Esophagus muscularis mucosa (tissue), 4 donors: ENCODE measurements around the gene STRN4. TPM values are rescaled to one million over a fixed set of nuclear protein-coding genes. Genes with fewer than 3 reads are reported as not detected.
"Not testable (repeated sequence)": the region's sequence is repeated elsewhere in the genome, so short reads cannot be mapped to it uniquely, and the experiment has no call there.

Experiments used
- DNase-seq: peaks from one replicate; pipeline ENCODE4 v3.0.0-alpha.2; 2017; ENCODE audit errors: extremely low spot score
- H3K27ac ChIP-seq, 4 donors: fragments of 200-600 bp; sonication (generic); replicated peaks in 1 of 4; 1 replicate in 3 of 4; 2 replicates in 1 of 4; pipeline ENCODE4 v1.5.1; 2016 to 2019; ENCODE audit warnings: mild to moderate bottlenecking in 1 of 4
- H3K27me3 ChIP-seq, 4 donors: fragments of 200-600 bp; sonication (generic); one replicate each; pipeline versions ENCODE4 v1.5.1 to v1.6.0; 2016 to 2019
- H3K36me3 ChIP-seq, 4 donors: fragments of 200-600 bp; sonication (generic); one replicate each; pipeline ENCODE4 v1.5.1; 2016 to 2019
- H3K4me1 ChIP-seq, 4 donors: fragments of 200-600 bp; sonication (generic); one replicate each; pipeline ENCODE4 v1.5.1; 2016 to 2019
- H3K4me3 ChIP-seq, 4 donors: fragments of 200-600 bp; sonication (generic); 1 replicate in 2 of 4; 2 replicates in 2 of 4; pipeline ENCODE4 v1.5.1; 2016 to 2019; ENCODE audit warnings: mild to moderate bottlenecking in 4 of 4, moderate library complexity in 1 of 4
- H3K9me3 ChIP-seq, 4 donors: fragments of 200-600 bp; sonication (generic); 1 replicate in 3 of 4; 2 replicates in 1 of 4; pipeline ENCODE4 v1.5.1; 2016 to 2019
- EP300 ChIP-seq: sonication (generic); formaldehyde crosslinking; IDR thresholded peaks from one replicate; pipeline ENCODE4 v1.6.1; 2017; ENCODE audit warnings: antibody characterized with exemption
- POLR2A ChIP-seq: fragments of 450-650 bp; IDR thresholded peaks from one replicate; pipeline ENCODE4 v1.6.1; 2017; ENCODE audit warnings: antibody characterized with exemption, moderate library complexity, mild to moderate bottlenecking, low read depth
- POLR2AphosphoS5 ChIP-seq, 2 donors: sonication (generic); formaldehyde crosslinking; IDR thresholded peaks; one replicate each; pipeline ENCODE4 v1.6.1; 2017; ENCODE audit warnings: antibody characterized with exemption in 2 of 2
- WGBS: methylation state at CpG from one replicate; pipeline ENCODE4 v1.1.5; 2018; 5-methylcytosine and 5-hydroxymethylcytosine counted together
- intact Hi-C: fragments of 100-400 bp; cut with DNase I; formaldehyde crosslinking; loops from one replicate; pipeline ENCODE4 v1.15.1; 2023
- total RNA-seq, 4 donors: library from RNA; depleted of rRNA; stranded (reverse); fragments of >200 nt; gene quantifications; one replicate each; pipeline versions ENCODE4 v1.1.0 to v1.2.1, GENCODE V29; 2016
- TF ChIP-seq, protein P1 (sequence below), 3 experiments: fragments of 200-600 bp in 2 of 3; fragments of 450-650 bp in 1 of 3; sonication (generic) in 2 of 3; IDR thresholded peaks; one replicate each; pipeline ENCODE4 v1.5.1; 2017 to 2019; ENCODE audit warnings: antibody characterized with exemption in 3 of 3, mild to moderate bottlenecking in 2 of 3, moderate library complexity in 1 of 3

The STRN4 gene
- total RNA-seq, 4 donors from 2014 or later: 85.2 to 119 (median 101) TPM

GRCh38 chr19:46775642-46776258 lies 29.5 kb upstream of the STRN4 start:
- intact Hi-C loops: no loop called here
- TF ChIP-seq POLR2A (no peak), POLR2AphosphoS5 (IDR thresholded peaks at IDR 0.05) (no peak), EP300 (no peak)
- TF ChIP-seq, protein P1, sequence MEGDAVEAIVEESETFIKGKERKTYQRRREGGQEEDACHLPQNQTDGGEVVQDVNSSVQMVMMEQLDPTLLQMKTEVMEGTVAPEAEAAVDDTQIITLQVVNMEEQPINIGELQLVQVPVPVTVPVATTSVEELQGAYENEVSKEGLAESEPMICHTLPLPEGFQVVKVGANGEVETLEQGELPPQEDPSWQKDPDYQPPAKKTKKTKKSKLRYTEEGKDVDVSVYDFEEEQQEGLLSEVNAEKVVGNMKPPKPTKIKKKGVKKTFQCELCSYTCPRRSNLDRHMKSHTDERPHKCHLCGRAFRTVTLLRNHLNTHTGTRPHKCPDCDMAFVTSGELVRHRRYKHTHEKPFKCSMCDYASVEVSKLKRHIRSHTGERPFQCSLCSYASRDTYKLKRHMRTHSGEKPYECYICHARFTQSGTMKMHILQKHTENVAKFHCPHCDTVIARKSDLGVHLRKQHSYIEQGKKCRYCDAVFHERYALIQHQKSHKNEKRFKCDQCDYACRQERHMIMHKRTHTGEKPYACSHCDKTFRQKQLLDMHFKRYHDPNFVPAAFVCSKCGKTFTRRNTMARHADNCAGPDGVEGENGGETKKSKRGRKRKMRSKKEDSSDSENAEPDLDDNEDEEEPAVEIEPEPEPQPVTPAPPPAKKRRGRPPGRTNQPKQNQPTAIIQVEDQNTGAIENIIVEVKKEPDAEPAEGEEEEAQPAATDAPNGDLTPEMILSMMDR (IDR thresholded peaks at IDR 0.05): no peak
- WGBS: 96% methylated on average over 11 of the region's 11 CpGs
- Histone ChIP-seq H3K4me3 (no peak overlapping the region), H3K9me3 (no peaks in the 10 kb centered on the region), H3K27ac (no peak overlapping the region), H3K27me3 (no peaks in the 10 kb centered on the region), H3K4me1 (peaks cover 0 to 4% (median 0%) of the 10 kb centered on the region in 4 donors), H3K36me3 (peaks cover 34 to 72% (median 59%) of the 10 kb centered on the region in 4 donors)
- DNase-seq: no peak

- Histone ChIP-seq H3K27me3 (no peaks in the 10 kb centered on the region), H3K9me3 (no peaks in the 10 kb centered on the region), H3K36me3 (peaks cover 19 to 44% (median 34%) of the 10 kb centered on the region in 4 donors), H3K4me1 (peaks cover 0 to 8% (median 0%) of the 10 kb centered on the region in 4 donors), H3K27ac (no peak overlapping the region), H3K4me3 (no peak overlapping the region)
- 85% methylated on average over 6 of the region's 7 CpGs for WGBS
- intact Hi-C loops: no loop called here
- TF ChIP-seq POLR2AphosphoS5 (IDR thresholded peaks at IDR 0.05) (no peak), POLR2A (no peak), EP300 (no peak)
- TF ChIP-seq, protein P1 (IDR thresholded peaks at IDR 0.05): no peak
- DNase-seq: no peak
Observed at GRCh38 chr19:46773018-46773399, 26.8 kb upstream of the STRN4 start.

DNA sequence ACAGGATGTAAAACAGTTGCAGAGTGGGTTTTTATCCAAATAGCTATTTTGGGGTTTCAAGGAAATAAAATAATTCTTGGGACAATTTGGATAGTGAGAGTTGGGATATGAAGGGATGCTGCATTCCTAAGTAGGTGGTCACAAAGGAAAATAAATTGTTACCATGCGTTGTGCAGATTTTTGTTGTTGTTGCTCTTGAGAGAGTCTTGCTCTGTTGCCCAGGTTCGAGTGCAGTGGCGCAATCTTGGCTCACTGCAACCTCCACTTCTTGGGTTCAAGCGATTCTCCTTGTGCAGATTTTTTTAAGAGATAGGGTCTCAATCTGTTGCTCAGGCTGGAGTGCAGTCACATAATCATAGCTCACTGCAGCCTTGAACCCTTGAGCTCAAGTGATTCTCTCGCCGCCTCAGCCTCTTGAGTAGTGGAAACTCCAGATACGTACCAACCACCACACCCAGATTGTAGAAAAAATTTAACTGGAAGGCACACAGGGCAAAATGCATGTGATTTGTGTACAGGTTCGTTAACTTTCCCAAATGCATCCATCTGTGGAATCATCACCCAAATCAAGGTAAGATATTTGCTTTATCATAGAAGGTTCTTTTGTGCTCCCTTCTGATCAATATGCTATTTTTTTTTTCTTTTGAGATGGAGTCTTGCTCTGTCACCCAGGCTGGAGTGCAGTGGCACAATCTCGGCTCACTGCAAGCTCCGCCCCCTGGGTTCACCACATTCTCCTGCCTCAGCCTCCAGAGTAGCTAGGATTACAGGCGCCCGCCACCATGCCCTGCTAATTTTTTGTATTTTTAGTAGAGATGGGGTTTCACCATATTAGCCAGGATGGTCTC lies 26.1 kb upstream of the STRN4 start:
- DNase-seq: no peak
- 85% methylated on average over 11 of the region's 12 CpGs for WGBS
- TF ChIP-seq POLR2A (no peak), EP300 (no peak), POLR2AphosphoS5 (IDR thresholded peaks at IDR 0.05) (no peak)
- TF ChIP-seq, protein P1 (IDR thresholded peaks at IDR 0.05): no peak
- Histone ChIP-seq H3K27ac (no peak overlapping the region), H3K27me3 (no peaks in the 10 kb centered on the region), H3K4me1 (peaks cover 0 to 8% (median 0%) of the 10 kb centered on the region in 4 donors), H3K9me3 (no peaks in the 10 kb centered on the region), H3K4me3 (no peak overlapping the region), H3K36me3 (peaks cover 16 to 38% (median 29%) of the 10 kb centered on the region in 4 donors)
- intact Hi-C loops: no loop called here

GRCh38 chr19:46768746-46769145 lies 22.5 kb upstream of the STRN4 start:
- WGBS: 60% methylated on average over 4 of the region's 4 CpGs
- DNase-seq, H3K36me3 ChIP-seq, H3K4me3 ChIP-seq, H3K27me3 ChIP-seq, intact Hi-C loops, H3K9me3 ChIP-seq, H3K4me1 ChIP-seq, H3K27ac ChIP-seq: not testable (repeated sequence)

DNA sequence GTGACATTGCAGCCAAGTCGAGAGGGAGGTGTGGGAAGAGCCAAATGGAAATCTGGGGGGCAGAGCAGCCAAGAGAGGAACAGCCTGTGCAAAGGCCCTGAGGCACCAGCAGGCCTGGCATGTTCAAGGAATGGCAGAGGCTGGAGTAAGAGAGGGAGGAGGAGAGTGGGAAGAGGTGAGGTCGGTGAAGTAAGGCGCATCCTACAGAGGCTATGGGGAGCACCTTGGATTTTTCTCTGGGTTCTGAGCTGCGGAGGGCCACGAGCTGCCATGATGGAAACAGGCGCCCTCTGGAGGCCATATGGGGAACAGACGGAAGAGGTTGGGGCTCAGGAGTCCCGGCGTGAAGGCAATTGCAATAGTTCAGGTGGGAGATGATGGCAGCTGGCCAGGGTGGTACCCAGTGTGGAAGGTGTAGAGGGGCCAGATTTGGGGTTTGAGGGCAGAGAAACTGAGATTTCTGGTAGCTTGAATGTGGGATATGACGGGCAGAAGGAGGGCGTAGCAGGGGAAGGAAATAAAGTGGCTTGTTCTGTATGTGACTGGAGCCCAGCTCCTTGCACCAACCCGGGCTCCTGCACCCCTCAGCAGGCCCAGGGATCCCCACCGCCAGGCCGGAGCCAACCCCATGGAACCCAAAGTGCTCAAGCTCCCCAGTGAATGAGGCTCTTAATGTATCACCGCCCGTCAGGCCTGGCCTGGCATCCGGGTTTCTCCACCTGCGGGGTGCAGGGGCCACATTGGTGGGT lies 20.5 kb upstream of the STRN4 start:
- Histone ChIP-seq H3K9me3 (no peaks in the 10 kb centered on the region), H3K4me1 (peaks cover 0 to 10% (median 2%) of the 10 kb centered on the region in 4 donors), H3K27ac (no peak overlapping the region), H3K27me3 (no peaks in the 10 kb centered on the region), H3K4me3 (no peak overlapping the region), H3K36me3 (no peaks in the 10 kb centered on the region)
- TF ChIP-seq, protein P1 (IDR thresholded peaks at IDR 0.05): peak; percentile 52 to 75 (median 55)
- TF ChIP-seq EP300: no peak
- no peak for DNase-seq
- intact Hi-C loops: no loop called here
- 54% methylated on average over 17 of the region's 18 CpGs for WGBS
